HepG2 (cell line): Measurements from ENCODE around the gene TMEM74B. TPM values are rescaled to one million over a fixed set of nuclear protein-coding genes. Genes with fewer than 3 reads are reported as not detected.

Source experiments
- DMAP1 ChIP-seq: IDR thresholded peaks from 2 replicates; pipeline ENCODE4 v1.6.1; 2016
- MEIS1 ChIP-seq: sonication (generic); formaldehyde crosslinking; IDR thresholded peaks from 2 replicates; pipeline ENCODE4 v1.9.0; 2021; ENCODE audit warnings: mild to moderate bottlenecking, missing genetic modification reagents, moderate library complexity, borderline replicate concordance
- NFE2L1 ChIP-seq: sonication (generic); formaldehyde crosslinking; IDR thresholded peaks from 2 replicates; pipeline ENCODE4 v1.4.0; 2020; ENCODE audit warnings: missing genetic modification reagents, mild to moderate bottlenecking, borderline replicate concordance
- RARG ChIP-seq: sonication (generic); formaldehyde crosslinking; IDR thresholded peaks from 2 replicates; pipeline ENCODE4 v1.4.0; 2020; ENCODE audit warnings: low read depth, mild to moderate bottlenecking, missing genetic modification reagents
- ZNF292 ChIP-seq: sonication (generic); formaldehyde crosslinking; IDR thresholded peaks from 2 replicates; pipeline ENCODE4 v1.8.1; 2022; ENCODE audit warnings: mild to moderate bottlenecking, low read depth, missing genetic modification reagents, borderline replicate concordance
- ZNF329 ChIP-seq: sonication (generic); formaldehyde crosslinking; IDR thresholded peaks from 2 replicates; pipeline ENCODE4 v1.9.0; 2021; ENCODE audit warnings: low read depth, mild to moderate bottlenecking, missing genetic modification reagents
- ZNF570 ChIP-seq: sonication (generic); formaldehyde crosslinking; IDR thresholded peaks from 2 replicates; pipeline ENCODE4 v1.4.0; 2020; ENCODE audit warnings: mild to moderate bottlenecking, missing genetic modification reagents, borderline replicate concordance
- ZNF616 ChIP-seq: sonication (generic); formaldehyde crosslinking; IDR thresholded peaks from 2 replicates; pipeline ENCODE4 v1.5.0; 2020; ENCODE audit warnings: low read depth, mild to moderate bottlenecking, missing genetic modification reagents
- ZNF816 ChIP-seq: sonication (generic); formaldehyde crosslinking; IDR thresholded peaks from 2 replicates; pipeline ENCODE4 v1.8.0; 2022; ENCODE audit warnings: missing genetic modification reagents, mild to moderate bottlenecking, borderline replicate concordance
- ZSCAN9 ChIP-seq: IDR thresholded peaks from 2 replicates; pipeline ENCODE4 v1.6.1; 2016; ENCODE audit warnings: borderline replicate concordance
- polyA plus RNA-seq, 8 experiments: library from polyadenylated mRNA; depleted of rRNA in 3 of 8; stranded (reverse) in 7 of 8; unstranded in 1 of 8; fragments of >200 nt; fragmentation: Illumina TruSeq in 4 of 8; extraction: Trizol in 4 of 8; gene quantifications; 2 replicates each; pipeline versions ENCODE4 v1.2.1 to v1.2.3, GENCODE V29; 2011 to 2016; ENCODE audit warnings: low read depth in 4 of 8, missing spikeins in 1 of 8, mixed read lengths in 1 of 8; ENCODE audit not compliant: insufficient read depth in 1 of 8
- total RNA-seq, 5 experiments: library from RNA; depleted of rRNA; stranded (reverse); fragments of >200 nt; fragmentation: Illumina TruSeq; extraction: Trizol; gene quantifications; 2 replicates each; pipeline ENCODE4 v1.2.3, GENCODE V29; 2016; ENCODE audit warnings: low read depth in 1 of 5
- TF ChIP-seq, protein P1 (sequence below): IDR thresholded peaks from 2 replicates; pipeline ENCODE4 v1.6.1; 2016; ENCODE audit warnings: low read depth, missing genetic modification reagents, missing compliant biosample characterization
- TF ChIP-seq, protein P2 (sequence below): sonication (generic); formaldehyde crosslinking; IDR thresholded peaks from 2 replicates; pipeline ENCODE4 v1.4.0; 2020; ENCODE audit warnings: mild to moderate bottlenecking, low read depth, missing genetic modification reagents
- TF ChIP-seq, protein P3 (sequence below): sonication (generic); formaldehyde crosslinking; IDR thresholded peaks from 2 replicates; pipeline ENCODE4 v1.5.1; 2020; ENCODE audit warnings: mild to moderate bottlenecking, missing genetic modification reagents, moderate library complexity
- TF ChIP-seq, protein P4 (sequence below): sonication (generic); formaldehyde crosslinking; IDR thresholded peaks from 2 replicates; pipeline ENCODE4 v1.5.0; 2020; ENCODE audit warnings: missing genetic modification reagents, mild to moderate bottlenecking, borderline replicate concordance
- TF ChIP-seq, protein P5 (sequence below): IDR thresholded peaks from 2 replicates; pipeline ENCODE4 v1.6.1; 2016
- TF ChIP-seq, protein P6 (sequence below): sonication (generic); formaldehyde crosslinking; IDR thresholded peaks from 2 replicates; pipeline ENCODE4 v1.8.0; 2022; ENCODE audit warnings: missing genetic modification reagents, mild to moderate bottlenecking, borderline replicate concordance
- TF ChIP-seq, protein P7 (sequence below): sonication (generic); formaldehyde crosslinking; IDR thresholded peaks from 2 replicates; pipeline ENCODE4 v1.5.0; 2020; ENCODE audit warnings: missing genetic modification reagents

TMEM74B gene
- total and polyA plus RNA-seq, 2 of the 13 experiments (the other 11 are each of a cell fraction or from before 2014, with no cell fraction given), result 4.7 to 18.4 TPM

DNA sequence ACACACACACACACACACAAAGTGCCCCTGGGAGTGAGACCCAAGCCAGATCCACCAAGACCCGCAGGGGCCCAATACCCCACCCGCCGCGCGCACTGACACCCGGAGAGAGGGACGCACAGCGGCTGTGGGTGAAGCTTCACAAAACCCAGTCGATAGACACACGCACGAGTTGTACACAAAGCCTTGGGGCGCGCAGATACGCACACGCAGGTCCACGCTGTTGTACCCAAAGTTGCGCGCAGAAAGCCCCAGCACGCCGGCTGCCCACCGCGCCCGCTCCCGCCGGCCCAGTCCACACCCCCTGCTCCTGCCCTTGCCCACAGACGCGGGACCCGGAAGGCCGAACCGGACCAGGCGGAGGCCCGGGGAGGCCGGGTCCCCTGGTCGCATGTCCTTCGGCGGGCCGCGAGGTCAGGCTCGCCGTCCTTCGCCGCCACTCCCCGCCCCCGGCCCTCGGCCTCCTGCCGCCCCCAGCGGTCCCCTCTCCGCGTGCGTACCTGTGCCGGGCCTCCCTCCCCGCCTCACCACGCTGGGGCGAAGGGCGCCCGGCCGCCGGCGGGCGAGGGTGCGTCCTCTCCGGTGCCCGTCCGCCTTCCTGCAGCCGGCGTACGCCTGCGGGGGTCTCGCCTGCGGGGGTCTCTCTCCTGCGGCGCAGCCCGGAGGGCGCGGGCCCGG is at the start of gene TMEM74B (continued):
- TF ChIP-seq, protein P1, sequence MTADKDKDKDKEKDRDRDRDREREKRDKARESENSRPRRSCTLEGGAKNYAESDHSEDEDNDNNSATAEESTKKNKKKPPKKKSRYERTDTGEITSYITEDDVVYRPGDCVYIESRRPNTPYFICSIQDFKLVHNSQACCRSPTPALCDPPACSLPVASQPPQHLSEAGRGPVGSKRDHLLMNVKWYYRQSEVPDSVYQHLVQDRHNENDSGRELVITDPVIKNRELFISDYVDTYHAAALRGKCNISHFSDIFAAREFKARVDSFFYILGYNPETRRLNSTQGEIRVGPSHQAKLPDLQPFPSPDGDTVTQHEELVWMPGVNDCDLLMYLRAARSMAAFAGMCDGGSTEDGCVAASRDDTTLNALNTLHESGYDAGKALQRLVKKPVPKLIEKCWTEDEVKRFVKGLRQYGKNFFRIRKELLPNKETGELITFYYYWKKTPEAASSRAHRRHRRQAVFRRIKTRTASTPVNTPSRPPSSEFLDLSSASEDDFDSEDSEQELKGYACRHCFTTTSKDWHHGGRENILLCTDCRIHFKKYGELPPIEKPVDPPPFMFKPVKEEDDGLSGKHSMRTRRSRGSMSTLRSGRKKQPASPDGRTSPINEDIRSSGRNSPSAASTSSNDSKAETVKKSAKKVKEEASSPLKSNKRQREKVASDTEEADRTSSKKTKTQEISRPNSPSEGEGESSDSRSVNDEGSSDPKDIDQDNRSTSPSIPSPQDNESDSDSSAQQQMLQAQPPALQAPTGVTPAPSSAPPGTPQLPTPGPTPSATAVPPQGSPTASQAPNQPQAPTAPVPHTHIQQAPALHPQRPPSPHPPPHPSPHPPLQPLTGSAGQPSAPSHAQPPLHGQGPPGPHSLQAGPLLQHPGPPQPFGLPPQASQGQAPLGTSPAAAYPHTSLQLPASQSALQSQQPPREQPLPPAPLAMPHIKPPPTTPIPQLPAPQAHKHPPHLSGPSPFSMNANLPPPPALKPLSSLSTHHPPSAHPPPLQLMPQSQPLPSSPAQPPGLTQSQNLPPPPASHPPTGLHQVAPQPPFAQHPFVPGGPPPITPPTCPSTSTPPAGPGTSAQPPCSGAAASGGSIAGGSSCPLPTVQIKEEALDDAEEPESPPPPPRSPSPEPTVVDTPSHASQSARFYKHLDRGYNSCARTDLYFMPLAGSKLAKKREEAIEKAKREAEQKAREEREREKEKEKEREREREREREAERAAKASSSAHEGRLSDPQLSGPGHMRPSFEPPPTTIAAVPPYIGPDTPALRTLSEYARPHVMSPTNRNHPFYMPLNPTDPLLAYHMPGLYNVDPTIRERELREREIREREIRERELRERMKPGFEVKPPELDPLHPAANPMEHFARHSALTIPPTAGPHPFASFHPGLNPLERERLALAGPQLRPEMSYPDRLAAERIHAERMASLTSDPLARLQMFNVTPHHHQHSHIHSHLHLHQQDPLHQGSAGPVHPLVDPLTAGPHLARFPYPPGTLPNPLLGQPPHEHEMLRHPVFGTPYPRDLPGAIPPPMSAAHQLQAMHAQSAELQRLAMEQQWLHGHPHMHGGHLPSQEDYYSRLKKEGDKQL (CRISPR knock-in tag), result no peak
- TF ChIP-seq, protein P2, sequence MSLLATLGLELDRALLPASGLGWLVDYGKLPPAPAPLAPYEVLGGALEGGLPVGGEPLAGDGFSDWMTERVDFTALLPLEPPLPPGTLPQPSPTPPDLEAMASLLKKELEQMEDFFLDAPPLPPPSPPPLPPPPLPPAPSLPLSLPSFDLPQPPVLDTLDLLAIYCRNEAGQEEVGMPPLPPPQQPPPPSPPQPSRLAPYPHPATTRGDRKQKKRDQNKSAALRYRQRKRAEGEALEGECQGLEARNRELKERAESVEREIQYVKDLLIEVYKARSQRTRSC (CRISPR knock-in tag), result no peak
- TF ChIP-seq DMAP1 (no peak), RARG (CRISPR knock-in tag) (no peak), NFE2L1 (CRISPR knock-in tag) (peak; percentile 49; the same call in 1 of the 2 replicates), ZNF329 (no peak; the same call in 1 of the 2 replicates), MEIS1 (CRISPR knock-in tag) (0 out of 2 replicates have a peak, but pooled peaks have one; percentile 52), ZNF816 (CRISPR knock-in tag) (no peak), ZNF292 (CRISPR knock-in tag) (no peak), ZSCAN9 (no peak), ZNF570 (CRISPR knock-in tag) (0 out of 2 replicates have a peak, but pooled peaks have one; percentile 79), ZNF616 (CRISPR knock-in tag) (no peak)
- TF ChIP-seq, protein P3, sequence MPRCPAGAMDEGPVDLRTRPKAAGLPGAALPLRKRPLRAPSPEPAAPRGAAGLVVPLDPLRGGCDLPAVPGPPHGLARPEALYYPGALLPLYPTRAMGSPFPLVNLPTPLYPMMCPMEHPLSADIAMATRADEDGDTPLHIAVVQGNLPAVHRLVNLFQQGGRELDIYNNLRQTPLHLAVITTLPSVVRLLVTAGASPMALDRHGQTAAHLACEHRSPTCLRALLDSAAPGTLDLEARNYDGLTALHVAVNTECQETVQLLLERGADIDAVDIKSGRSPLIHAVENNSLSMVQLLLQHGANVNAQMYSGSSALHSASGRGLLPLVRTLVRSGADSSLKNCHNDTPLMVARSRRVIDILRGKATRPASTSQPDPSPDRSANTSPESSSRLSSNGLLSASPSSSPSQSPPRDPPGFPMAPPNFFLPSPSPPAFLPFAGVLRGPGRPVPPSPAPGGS (CRISPR knock-in tag), result no peak; the same call in 1 of the 2 replicates
- TF ChIP-seq, protein P4, sequence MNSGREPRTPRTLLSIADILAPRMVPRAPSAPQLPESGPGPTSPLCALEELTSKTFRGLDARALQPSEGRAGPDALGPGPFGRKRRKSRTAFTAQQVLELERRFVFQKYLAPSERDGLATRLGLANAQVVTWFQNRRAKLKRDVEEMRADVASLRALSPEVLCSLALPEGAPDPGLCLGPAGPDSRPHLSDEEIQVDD (CRISPR knock-in tag), result no peak
- TF ChIP-seq, protein P5, sequence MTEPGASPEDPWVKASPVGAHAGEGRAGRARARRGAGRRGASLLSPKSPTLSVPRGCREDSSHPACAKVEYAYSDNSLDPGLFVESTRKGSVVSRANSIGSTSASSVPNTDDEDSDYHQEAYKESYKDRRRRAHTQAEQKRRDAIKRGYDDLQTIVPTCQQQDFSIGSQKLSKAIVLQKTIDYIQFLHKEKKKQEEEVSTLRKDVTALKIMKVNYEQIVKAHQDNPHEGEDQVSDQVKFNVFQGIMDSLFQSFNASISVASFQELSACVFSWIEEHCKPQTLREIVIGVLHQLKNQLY (CRISPR knock-in tag), result no peak
- TF ChIP-seq, protein P6, sequence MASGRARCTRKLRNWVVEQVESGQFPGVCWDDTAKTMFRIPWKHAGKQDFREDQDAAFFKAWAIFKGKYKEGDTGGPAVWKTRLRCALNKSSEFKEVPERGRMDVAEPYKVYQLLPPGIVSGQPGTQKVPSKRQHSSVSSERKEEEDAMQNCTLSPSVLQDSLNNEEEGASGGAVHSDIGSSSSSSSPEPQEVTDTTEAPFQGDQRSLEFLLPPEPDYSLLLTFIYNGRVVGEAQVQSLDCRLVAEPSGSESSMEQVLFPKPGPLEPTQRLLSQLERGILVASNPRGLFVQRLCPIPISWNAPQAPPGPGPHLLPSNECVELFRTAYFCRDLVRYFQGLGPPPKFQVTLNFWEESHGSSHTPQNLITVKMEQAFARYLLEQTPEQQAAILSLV (CRISPR knock-in tag), result no peak
- TF ChIP-seq, protein P7, sequence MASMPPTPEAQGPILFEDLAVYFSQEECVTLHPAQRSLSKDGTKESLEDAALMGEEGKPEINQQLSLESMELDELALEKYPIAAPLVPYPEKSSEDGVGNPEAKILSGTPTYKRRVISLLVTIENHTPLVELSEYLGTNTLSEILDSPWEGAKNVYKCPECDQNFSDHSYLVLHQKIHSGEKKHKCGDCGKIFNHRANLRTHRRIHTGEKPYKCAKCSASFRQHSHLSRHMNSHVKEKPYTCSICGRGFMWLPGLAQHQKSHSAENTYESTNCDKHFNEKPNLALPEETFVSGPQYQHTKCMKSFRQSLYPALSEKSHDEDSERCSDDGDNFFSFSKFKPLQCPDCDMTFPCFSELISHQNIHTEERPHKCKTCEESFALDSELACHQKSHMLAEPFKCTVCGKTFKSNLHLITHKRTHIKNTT (CRISPR knock-in tag), result no peak; the same call in 1 of the 2 replicates
